HCT116 (cell line): Measurements from ENCODE around the gene MIPEP. TPM values are rescaled to one million over a fixed set of nuclear protein-coding genes. Genes with fewer than 3 reads are reported as not detected.

ENCODE experiments used
- ATAC-seq: fragments of 200-7000 bp; cut with Tn5 transposase; 2 replicates; pipeline ENCODE4 v1.9.1; 2020; ENCODE audit warnings: mild to moderate bottlenecking, moderate library complexity
- BruUV-seq: library from RNA; stranded (reverse); fragments of 400-500 nt; replicated peaks from 2 replicates; lab custom pipeline; 2021; lab: Mats Ljungman, UMichigan
- CTCF ChIA-PET: fragments of 300-600 bp; sonication (Branson Sonifier 250); formaldehyde crosslinking; loops from one replicate; lab custom pipeline; 2021; ENCODE audit warnings: antibody characterized with exemption; lab: Charles Lee
- POLR2A ChIA-PET: fragments of 300-600, 350-600 bp; sonication (Branson Sonifier 250); formaldehyde crosslinking; loops from one replicate; lab custom pipeline; 2021; ENCODE audit warnings: antibody characterized with exemption; lab: Charles Lee
- RAD21 ChIA-PET, 2 experiments: fragments of 300-600 bp; sonication (Branson Sonifier 250); formaldehyde crosslinking; loops; one replicate each; lab custom pipeline; 2023; ENCODE audit warnings: low total read pairs in 2 of 2; ENCODE audit not compliant: uncharacterized antibody in 2 of 2, unreplicated experiment in 2 of 2, low non-redundant PET in 1 of 2; lab: Charles Lee
- DNase-seq: peaks from one replicate; pipeline ENCODE4 v3.0.0-alpha.2; 2010; ENCODE audit warnings: low read depth, low spot score
- H2AFZ ChIP-seq: fragments of 200-600 bp; shearing (Covaris generic), sonication (generic); 2 replicates; pipeline ENCODE4 v1.6.1; 2017; ENCODE audit warnings: low read depth, mixed run types, mixed read lengths, antibody characterized with exemption, low read length; ENCODE audit not compliant: poor library complexity, severe bottlenecking
- H3K27ac ChIP-seq: 2 replicates; pipeline ENCODE4 v1.5.1; 2012; ENCODE audit warnings: low read depth, low read length
- H3K27me3 ChIP-seq: fragments of 200-600 bp; sonication (generic); 2 replicates; pipeline ENCODE4 v1.6.1; 2016; ENCODE audit warnings: mixed run types, low read length, mixed read lengths; ENCODE audit not compliant: insufficient read depth
- H3K36me3 ChIP-seq, 2 experiments: fragments of 200-500 bp in 1 of 2; fragments of 200-600 bp in 1 of 2; sonication (Bioruptor generic) in 1 of 2; sonication (generic) in 1 of 2; 2 replicates each; pipeline versions ENCODE4 v1.5.1 to v1.6.1; 2014 to 2016; ENCODE audit warnings: low read length in 2 of 2, inconsistent platforms in 1 of 2, mixed read lengths in 1 of 2, mixed run types in 1 of 2; ENCODE audit not compliant: insufficient read depth in 2 of 2, control insufficient read depth in 1 of 2
- H3K4me1 ChIP-seq, 2 experiments: fragments of 200-600 bp in 1 of 2; sonication (generic) in 1 of 2; 2 replicates each; pipeline versions ENCODE4 v1.5.1 to v1.6.1; 2012 to 2017; ENCODE audit warnings: low read length in 2 of 2, inconsistent platforms in 1 of 2, mild to moderate bottlenecking in 1 of 2, mixed read lengths in 1 of 2, mixed run types in 1 of 2, moderate library complexity in 1 of 2; ENCODE audit not compliant: insufficient read depth in 2 of 2, control insufficient read depth in 1 of 2
- H3K4me2 ChIP-seq: fragments of 200-600 bp; sonication (generic); 2 replicates; pipeline ENCODE4 v1.6.1; 2017; ENCODE audit warnings: mixed run types, low read length, mixed read lengths
- H3K4me3 ChIP-seq, 2 experiments: fragments of 200-600 bp in 1 of 2; sonication (generic) in 1 of 2; replicated peaks in 1 of 2; 2 replicates each; pipeline ENCODE4 v1.5.1; 2011 to 2016; ENCODE audit warnings: low read length in 2 of 2, control low read depth in 1 of 2, low read depth in 1 of 2, mild to moderate bottlenecking in 1 of 2, mixed read lengths in 1 of 2, mixed run types in 1 of 2
- H3K79me2 ChIP-seq: fragments of 200-600 bp; sonication (generic); 2 replicates; pipeline ENCODE4 v1.6.1; 2017; ENCODE audit warnings: mild to moderate bottlenecking, mixed run types, low read length, moderate library complexity, mixed read lengths; ENCODE audit not compliant: insufficient read depth
- H3K9ac ChIP-seq: fragments of 200-600 bp; sonication (generic); 2 replicates; pipeline ENCODE4 v1.6.1; 2016; ENCODE audit warnings: low read length, mixed read lengths
- H3K9me2 ChIP-seq: fragments of 200-600 bp; sonication (generic), shearing (Covaris generic); 2 replicates; pipeline ENCODE4 v1.6.1; 2017; ENCODE audit warnings: mixed run types, mild to moderate bottlenecking, moderate library complexity; ENCODE audit not compliant: insufficient read depth
- H3K9me3 ChIP-seq, 2 experiments: fragments of 200-500 bp in 1 of 2; fragments of 200-600 bp in 1 of 2; sonication (Bioruptor generic) in 1 of 2; sonication (generic) in 1 of 2; 2 replicates each; pipeline ENCODE4 v1.6.1; 2014 to 2017; ENCODE audit warnings: low read length in 2 of 2, mixed read lengths in 2 of 2, inconsistent platforms in 1 of 2, low read depth in 1 of 2, mild to moderate bottlenecking in 1 of 2, mixed run types in 1 of 2, moderate library complexity in 1 of 2; ENCODE audit not compliant: control insufficient read depth in 1 of 2, insufficient read depth in 1 of 2
- H4K20me1 ChIP-seq: fragments of 200-600 bp; sonication (generic), shearing (Covaris generic); 2 replicates; pipeline ENCODE4 v1.6.1; 2017; ENCODE audit warnings: mixed run types, mild to moderate bottlenecking, moderate library complexity; ENCODE audit not compliant: insufficient read depth
- ATF3 ChIP-seq: IDR thresholded peaks from 2 replicates; pipeline ENCODE4 v1.6.1; 2012
- CBX3 ChIP-seq: IDR thresholded peaks from 2 replicates; pipeline ENCODE4 v1.6.1; 2012; ENCODE audit warnings: low read depth
- CEBPB ChIP-seq: IDR thresholded peaks from 2 replicates; pipeline ENCODE4 v1.6.1; 2012; ENCODE audit warnings: low read depth
- CTCF ChIP-seq, 3 experiments: fragments of 200-600 bp in 1 of 3; sonication (generic) in 1 of 3; IDR thresholded peaks in 2 of 3; conservative IDR thresholded peaks in 1 of 3; 2 replicates each; pipeline ENCODE4 v1.5.1; 2012 to 2017; ENCODE audit warnings: low read depth in 2 of 3, low read length in 2 of 3, antibody characterized with exemption in 1 of 3, borderline replicate concordance in 1 of 3, control low read depth in 1 of 3, mild to moderate bottlenecking in 1 of 3, mixed read lengths in 1 of 3, mixed run types in 1 of 3, moderate library complexity in 1 of 3; ENCODE audit not compliant: insufficient read depth in 1 of 3
- ELF1 ChIP-seq: IDR thresholded peaks from 2 replicates; pipeline ENCODE4 v1.6.1; 2012; ENCODE audit warnings: low read depth, borderline replicate concordance
- EZH2 ChIP-seq: fragments of 200-600 bp; sonication (generic); IDR thresholded peaks from 2 replicates; pipeline ENCODE4 v1.6.1; 2017; ENCODE audit warnings: antibody characterized with exemption, mixed run types
- FOSL1 ChIP-seq: IDR thresholded peaks from 2 replicates; pipeline ENCODE4 v1.6.1; 2012; ENCODE audit warnings: low read depth
- MAX ChIP-seq: IDR thresholded peaks from 2 replicates; pipeline ENCODE4 v1.6.1; 2012
- POLR2AphosphoS5 ChIP-seq: IDR thresholded peaks from 2 replicates; pipeline ENCODE4 v1.6.1; 2011; ENCODE audit warnings: mild to moderate bottlenecking, low read depth, low read length, moderate library complexity
- RAD21 ChIP-seq: IDR thresholded peaks from 2 replicates; pipeline ENCODE4 v1.6.1; 2012; ENCODE audit warnings: low read depth, mild to moderate bottlenecking
- REST ChIP-seq: IDR thresholded peaks from 2 replicates; pipeline ENCODE4 v1.6.1; 2012; ENCODE audit warnings: low read depth
- SP1 ChIP-seq: IDR thresholded peaks from 2 replicates; pipeline ENCODE4 v1.6.1; 2012; ENCODE audit warnings: low read depth
- SRF ChIP-seq: IDR thresholded peaks from 2 replicates; pipeline ENCODE4 v1.6.1; 2012; ENCODE audit warnings: low read depth
- TCF7L2 ChIP-seq: IDR thresholded peaks from 2 replicates; pipeline ENCODE4 v1.7.0; 2011; ENCODE audit warnings: borderline replicate concordance, inconsistent platforms; ENCODE audit not compliant: insufficient read depth, insufficient read length; ENCODE audit errors: extremely low read depth
- YY1 ChIP-seq: IDR thresholded peaks from 2 replicates; pipeline ENCODE4 v1.6.1; 2011; ENCODE audit warnings: low read length, low read depth, moderate library complexity, mild to moderate bottlenecking; ENCODE audit not compliant: insufficient replicate concordance; ENCODE audit errors: extremely low read depth
- ZNF274 ChIP-seq: fragments of 200-500 bp; sonication (Bioruptor generic); IDR thresholded peaks from 2 replicates; pipeline ENCODE4 v1.6.1; 2014; ENCODE audit warnings: mild to moderate bottlenecking, low read depth, low read length, inconsistent platforms
- intact Hi-C: fragments of 100-400 bp; cut with micrococcal nuclease; formaldehyde crosslinking; loops from 2 replicates; pipeline ENCODE4 v1.10.0; 2022
- total RNA-seq: library from RNA; stranded (reverse); gene quantifications from one replicate; pipeline ENCODE4 v1.2.1, GENCODE V29; 2021; ENCODE audit not compliant: unreplicated experiment

Gene MIPEP
- total RNA-seq, 1 experiment from 2014 or later: 33.3 TPM

GRCh38 chr13:23730251-23730650 is 158.9 kb downstream of the MIPEP start:
- no peaks in the 10 kb centered on the region for H3K36me3 ChIP-seq
- H3K9me3 ChIP-seq: no peaks in the 10 kb centered on the region
- no peaks in the 10 kb centered on the region for H3K27me3 ChIP-seq
- RAD21 ChIA-PET: no interaction called here
- H4K20me1 ChIP-seq: no peaks in the 10 kb centered on the region
- H3K9me2 ChIP-seq: no peaks in the 10 kb centered on the region
- DNase-seq (no peak), ATAC-seq (no peak)
- H2AFZ ChIP-seq: no peak overlapping the region
- no peak for TF ChIP-seq ZNF274
- no peak for TF ChIP-seq POLR2AphosphoS5
- no peak overlapping the region for H3K9ac ChIP-seq
- H3K4me3 ChIP-seq: no peak overlapping the region
- CTCF ChIA-PET: no interaction called here
- H3K4me2 ChIP-seq: no peak overlapping the region
- intact Hi-C loops: no loop called here
- H3K4me1 ChIP-seq: no peaks in the 10 kb centered on the region
- BruUV-seq: no TSS peak
- H3K27ac ChIP-seq: no peak overlapping the region
- POLR2A ChIA-PET: no interaction called here
- H3K79me2 ChIP-seq: no peaks in the 10 kb centered on the region

GRCh38 chr13:23729531-23729930 is 159.7 kb downstream of the MIPEP start:
- Histone ChIP-seq H3K9me2 (no peaks in the 10 kb centered on the region), H3K27me3 (no peaks in the 10 kb centered on the region), H3K9me3 (no peaks in the 10 kb centered on the region), H3K4me1 (no peaks in the 10 kb centered on the region), H3K4me2 (no peak overlapping the region), H4K20me1 (no peaks in the 10 kb centered on the region), H3K27ac (no peak overlapping the region), H2AFZ (no peak overlapping the region), H3K36me3 (no peaks in the 10 kb centered on the region), H3K79me2 (no peaks in the 10 kb centered on the region), H3K4me3 (no peak overlapping the region), H3K9ac (no peak overlapping the region)
- no peak for DNase-seq
- ATAC-seq: no peak
- intact Hi-C loops: loop anchor here (10.0 kb wide), 1 partner anchor 65 kb away; no protein-coding TSS in a partner anchor
- ChIA-PET POLR2A (no interaction called here), CTCF (interaction anchor here (1.5 kb wide), 1 partner anchor 13 kb away, joined by 3 read pairs; no protein-coding TSS in a partner anchor), RAD21 (no interaction called here)
- no TSS peak for BruUV-seq
- TF ChIP-seq YY1 (no peak), RAD21 (no peak), ATF3 (no peak), SP1 (no peak), POLR2AphosphoS5 (no peak), ELF1 (no peak), TCF7L2 (no peak), MAX (no peak), FOSL1 (no peak), CBX3 (no peak), SRF (no peak), CEBPB (no peak), EZH2 (no peak), CTCF (IDR thresholded peaks at IDR 0.05 in 2 of 3, conservative IDR thresholded peaks at IDR 0.05 in 1 of 3; ENCODE audit: borderline replicate concordance in 1 of 3, insufficient read depth in 1 of 3, low read depth in 2 of 3, low read length in 2 of 3) (no peak), REST (no peak)
